Measurements from ENCODE around the gene TMBIM4. TPM values are rescaled to one million over a fixed set of nuclear protein-coding genes. Genes with fewer than 3 reads are reported as not detected.

TMBIM4 gene
- total and polyA plus RNA-seq, 4 donors, result 58.6 to 154 (median 102) TPM

DNA sequence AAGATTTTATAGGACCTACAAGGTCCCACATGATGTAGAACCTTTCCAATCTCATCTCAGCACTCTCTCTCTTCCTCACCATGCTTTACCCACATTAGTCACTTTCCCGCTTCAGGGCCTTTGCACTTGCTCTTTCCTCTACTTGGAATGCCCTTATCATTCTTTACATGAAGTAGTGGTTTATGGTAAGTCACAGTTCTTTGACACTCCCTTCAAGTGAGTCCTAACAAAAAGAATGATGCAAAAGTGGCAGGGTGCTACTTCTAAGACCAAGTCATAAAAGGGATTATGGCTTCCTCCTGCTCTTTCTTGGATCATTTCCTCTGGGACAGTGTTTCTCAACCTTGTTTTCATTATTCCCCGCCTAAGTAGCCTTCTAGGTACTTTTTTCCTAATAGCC, 13.1 kb downstream of the TMBIM4 start:
- Histone ChIP-seq H3K27ac (ENCODE audit: low read depth in 1 of 2, low read length in 2 of 2) (no peak overlapping the region), H3K9me3 (ENCODE audit: control insufficient read depth in 4 of 4, low read length in 3 of 4) (no peaks in the 10 kb centered on the region), H3K4me1 (ENCODE audit: control insufficient read depth in 4 of 4, insufficient read depth in 4 of 4, low read length in 3 of 4) (peaks cover 0 to 1% (median 0%) of the 10 kb centered on the region in 4 donors), H3K9ac (ENCODE audit: low read depth in 1 of 2, low read length in 2 of 2) (no peak overlapping the region), H3K36me3 (ENCODE audit: control insufficient read depth in 4 of 4, insufficient read depth in 3 of 4, low read depth in 1 of 4, low read length in 3 of 4) (peaks cover 2 to 7% (median 4%) of the 10 kb centered on the region in 4 donors), H3K4me3 (ENCODE audit: low read depth in 1 of 3, low read length in 3 of 3) (no peak overlapping the region), H3K27me3 (ENCODE audit: control insufficient read depth in 4 of 4, insufficient read depth in 4 of 4, low read length in 3 of 4) (no peaks in the 10 kb centered on the region)
- DNase-seq (ENCODE audit: low spot score), result no peak
- TF ChIP-seq EGR1 (IDR thresholded peaks at IDR 0.05; ENCODE audit: low read depth in 2 of 2), result no peak
- 94% methylated on average over 2 of the region's 2 CpGs for WGBS

DNA sequence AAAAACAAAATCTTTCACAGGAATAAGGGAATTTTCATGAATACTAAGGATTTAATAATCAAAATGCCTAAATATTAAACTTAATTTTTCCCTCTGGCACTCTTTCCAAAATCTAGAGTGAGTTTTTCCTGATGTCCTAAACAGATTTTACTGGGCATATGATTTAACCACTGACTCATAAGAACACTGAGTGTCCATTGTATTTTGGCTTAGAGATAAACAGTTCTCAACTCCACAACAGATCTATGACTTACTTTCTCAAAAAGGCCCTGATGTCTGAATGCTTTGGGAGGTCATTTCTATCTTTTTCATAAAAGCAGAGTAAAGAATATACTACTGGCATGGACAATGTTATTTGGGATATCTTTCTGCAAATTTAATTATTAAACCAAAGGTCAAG, 15.0 kb downstream of the TMBIM4 start:
- Histone ChIP-seq H3K4me1 (ENCODE audit: control insufficient read depth in 4 of 4, insufficient read depth in 4 of 4, low read length in 3 of 4) (peaks cover 0 to 1% (median 0%) of the 10 kb centered on the region in 4 donors), H3K36me3 (ENCODE audit: control insufficient read depth in 4 of 4, insufficient read depth in 3 of 4, low read depth in 1 of 4, low read length in 3 of 4) (peaks cover 0 to 9% (median 3%) of the 10 kb centered on the region in 4 donors), H3K9ac (ENCODE audit: low read depth in 1 of 2, low read length in 2 of 2) (no peak overlapping the region), H3K4me3 (ENCODE audit: low read depth in 1 of 3, low read length in 3 of 3) (no peak overlapping the region), H3K27me3 (ENCODE audit: control insufficient read depth in 4 of 4, insufficient read depth in 4 of 4, low read length in 3 of 4) (no peaks in the 10 kb centered on the region), H3K27ac (ENCODE audit: low read depth in 1 of 2, low read length in 2 of 2) (no peak overlapping the region), H3K9me3 (ENCODE audit: control insufficient read depth in 4 of 4, low read length in 3 of 4) (no peaks in the 10 kb centered on the region)
- DNase-seq (ENCODE audit: low spot score), result no peak
- TF ChIP-seq YY1 (IDR thresholded peaks at IDR 0.05) (no peak), HNF4G (IDR thresholded peaks at IDR 0.05) (no peak), TAF1 (conservative IDR thresholded peaks at IDR 0.05) (no peak), FOXA2 (IDR thresholded peaks at IDR 0.05) (no peak), JUND (IDR thresholded peaks at IDR 0.05) (no peak), EGR1 (IDR thresholded peaks at IDR 0.05; ENCODE audit: low read depth in 2 of 2) (no peak), FOXA1 (IDR thresholded peaks at IDR 0.05) (no peak)
- TF ChIP-seq, protein P1, sequence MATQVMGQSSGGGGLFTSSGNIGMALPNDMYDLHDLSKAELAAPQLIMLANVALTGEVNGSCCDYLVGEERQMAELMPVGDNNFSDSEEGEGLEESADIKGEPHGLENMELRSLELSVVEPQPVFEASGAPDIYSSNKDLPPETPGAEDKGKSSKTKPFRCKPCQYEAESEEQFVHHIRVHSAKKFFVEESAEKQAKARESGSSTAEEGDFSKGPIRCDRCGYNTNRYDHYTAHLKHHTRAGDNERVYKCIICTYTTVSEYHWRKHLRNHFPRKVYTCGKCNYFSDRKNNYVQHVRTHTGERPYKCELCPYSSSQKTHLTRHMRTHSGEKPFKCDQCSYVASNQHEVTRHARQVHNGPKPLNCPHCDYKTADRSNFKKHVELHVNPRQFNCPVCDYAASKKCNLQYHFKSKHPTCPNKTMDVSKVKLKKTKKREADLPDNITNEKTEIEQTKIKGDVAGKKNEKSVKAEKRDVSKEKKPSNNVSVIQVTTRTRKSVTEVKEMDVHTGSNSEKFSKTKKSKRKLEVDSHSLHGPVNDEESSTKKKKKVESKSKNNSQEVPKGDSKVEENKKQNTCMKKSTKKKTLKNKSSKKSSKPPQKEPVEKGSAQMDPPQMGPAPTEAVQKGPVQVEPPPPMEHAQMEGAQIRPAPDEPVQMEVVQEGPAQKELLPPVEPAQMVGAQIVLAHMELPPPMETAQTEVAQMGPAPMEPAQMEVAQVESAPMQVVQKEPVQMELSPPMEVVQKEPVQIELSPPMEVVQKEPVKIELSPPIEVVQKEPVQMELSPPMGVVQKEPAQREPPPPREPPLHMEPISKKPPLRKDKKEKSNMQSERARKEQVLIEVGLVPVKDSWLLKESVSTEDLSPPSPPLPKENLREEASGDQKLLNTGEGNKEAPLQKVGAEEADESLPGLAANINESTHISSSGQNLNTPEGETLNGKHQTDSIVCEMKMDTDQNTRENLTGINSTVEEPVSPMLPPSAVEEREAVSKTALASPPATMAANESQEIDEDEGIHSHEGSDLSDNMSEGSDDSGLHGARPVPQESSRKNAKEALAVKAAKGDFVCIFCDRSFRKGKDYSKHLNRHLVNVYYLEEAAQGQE (IDR thresholded peaks at IDR 0.05), result no peak
- TF ChIP-seq, protein P2, sequence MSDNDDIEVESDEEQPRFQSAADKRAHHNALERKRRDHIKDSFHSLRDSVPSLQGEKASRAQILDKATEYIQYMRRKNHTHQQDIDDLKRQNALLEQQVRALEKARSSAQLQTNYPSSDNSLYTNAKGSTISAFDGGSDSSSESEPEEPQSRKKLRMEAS (IDR thresholded peaks at IDR 0.05), result no peak
- TF ChIP-seq, protein P3, sequence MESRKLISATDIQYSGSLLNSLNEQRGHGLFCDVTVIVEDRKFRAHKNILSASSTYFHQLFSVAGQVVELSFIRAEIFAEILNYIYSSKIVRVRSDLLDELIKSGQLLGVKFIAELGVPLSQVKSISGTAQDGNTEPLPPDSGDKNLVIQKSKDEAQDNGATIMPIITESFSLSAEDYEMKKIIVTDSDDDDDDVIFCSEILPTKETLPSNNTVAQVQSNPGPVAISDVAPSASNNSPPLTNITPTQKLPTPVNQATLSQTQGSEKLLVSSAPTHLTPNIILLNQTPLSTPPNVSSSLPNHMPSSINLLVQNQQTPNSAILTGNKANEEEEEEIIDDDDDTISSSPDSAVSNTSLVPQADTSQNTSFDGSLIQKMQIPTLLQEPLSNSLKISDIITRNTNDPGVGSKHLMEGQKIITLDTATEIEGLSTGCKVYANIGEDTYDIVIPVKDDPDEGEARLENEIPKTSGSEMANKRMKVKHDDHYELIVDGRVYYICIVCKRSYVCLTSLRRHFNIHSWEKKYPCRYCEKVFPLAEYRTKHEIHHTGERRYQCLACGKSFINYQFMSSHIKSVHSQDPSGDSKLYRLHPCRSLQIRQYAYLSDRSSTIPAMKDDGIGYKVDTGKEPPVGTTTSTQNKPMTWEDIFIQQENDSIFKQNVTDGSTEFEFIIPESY (IDR thresholded peaks at IDR 0.05), result no peak
- TF ChIP-seq, protein P4, sequence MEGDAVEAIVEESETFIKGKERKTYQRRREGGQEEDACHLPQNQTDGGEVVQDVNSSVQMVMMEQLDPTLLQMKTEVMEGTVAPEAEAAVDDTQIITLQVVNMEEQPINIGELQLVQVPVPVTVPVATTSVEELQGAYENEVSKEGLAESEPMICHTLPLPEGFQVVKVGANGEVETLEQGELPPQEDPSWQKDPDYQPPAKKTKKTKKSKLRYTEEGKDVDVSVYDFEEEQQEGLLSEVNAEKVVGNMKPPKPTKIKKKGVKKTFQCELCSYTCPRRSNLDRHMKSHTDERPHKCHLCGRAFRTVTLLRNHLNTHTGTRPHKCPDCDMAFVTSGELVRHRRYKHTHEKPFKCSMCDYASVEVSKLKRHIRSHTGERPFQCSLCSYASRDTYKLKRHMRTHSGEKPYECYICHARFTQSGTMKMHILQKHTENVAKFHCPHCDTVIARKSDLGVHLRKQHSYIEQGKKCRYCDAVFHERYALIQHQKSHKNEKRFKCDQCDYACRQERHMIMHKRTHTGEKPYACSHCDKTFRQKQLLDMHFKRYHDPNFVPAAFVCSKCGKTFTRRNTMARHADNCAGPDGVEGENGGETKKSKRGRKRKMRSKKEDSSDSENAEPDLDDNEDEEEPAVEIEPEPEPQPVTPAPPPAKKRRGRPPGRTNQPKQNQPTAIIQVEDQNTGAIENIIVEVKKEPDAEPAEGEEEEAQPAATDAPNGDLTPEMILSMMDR (IDR thresholded peaks at IDR 0.05; ENCODE audit: low read depth, low read length, missing input control), result no peak
